HepG2 (cell line): ENCODE data around the gene PDE9A. TPM values are rescaled to one million over a fixed set of nuclear protein-coding genes. Genes with fewer than 3 reads are reported as not detected.

Experiments
- CHD2 ChIP-seq: IDR thresholded peaks from 2 replicates; pipeline ENCODE4 v1.6.1; 2011; ENCODE audit warnings: low read depth, low read length, improper control_type of control experiment
- DNMT1 ChIP-seq: sonication (generic); formaldehyde crosslinking; IDR thresholded peaks from 2 replicates; pipeline ENCODE4 v1.5.1; 2020; ENCODE audit warnings: mild to moderate bottlenecking, missing genetic modification reagents
- FOXA3 ChIP-seq: IDR thresholded peaks from 2 replicates; pipeline ENCODE4 v1.6.1; 2016; ENCODE audit warnings: missing genetic modification reagents, missing compliant biosample characterization
- HCFC1 ChIP-seq: fragments of 150-350 bp; IDR thresholded peaks from 2 replicates; pipeline ENCODE4 v1.6.1; 2014; ENCODE audit warnings: low read depth, low read length
- HHEX ChIP-seq: IDR thresholded peaks from 2 replicates; pipeline ENCODE4 v1.6.1; 2016; ENCODE audit warnings: control low read depth
- MED1 ChIP-seq: sonication (generic); formaldehyde crosslinking; IDR thresholded peaks from 2 replicates; pipeline ENCODE4 v1.4.0; 2020; ENCODE audit warnings: missing genetic modification reagents
- NR2F6 ChIP-seq, 2 experiments: IDR thresholded peaks; 2 replicates each; pipeline ENCODE4 v1.6.1; 2016; ENCODE audit warnings: antibody characterized with exemption in 1 of 2, mild to moderate bottlenecking in 1 of 2
- PHB2 ChIP-seq: fragments of 450-650 bp; IDR thresholded peaks from 2 replicates; pipeline ENCODE4 v1.6.1; 2018; ENCODE audit not compliant: partially characterized antibody
- RBM39 ChIP-seq: fragments of 200-400 bp; formaldehyde crosslinking; IDR thresholded peaks from one replicate; pipeline ENCODE4 v1.6.1; 2018; ENCODE audit warnings: antibody characterized with exemption, mild to moderate bottlenecking, low read depth, low read length; ENCODE audit not compliant: poor library complexity, severe bottlenecking
- REPIN1 ChIP-seq: sonication (generic); formaldehyde crosslinking; IDR thresholded peaks from 2 replicates; pipeline ENCODE4 v1.8.0; 2022; ENCODE audit warnings: missing genetic modification reagents, low read depth, mild to moderate bottlenecking, borderline replicate concordance
- SPEN ChIP-seq: sonication (generic); formaldehyde crosslinking; IDR thresholded peaks from 2 replicates; pipeline ENCODE4 v1.5.1; 2020; ENCODE audit warnings: low read depth, mild to moderate bottlenecking, missing genetic modification reagents
- TSC22D2 ChIP-seq: sonication (generic); formaldehyde crosslinking; IDR thresholded peaks from 2 replicates; pipeline ENCODE4 v1.5.1; 2020; ENCODE audit warnings: missing genetic modification reagents, mild to moderate bottlenecking, borderline replicate concordance
- ZNF136 ChIP-seq: sonication (generic); formaldehyde crosslinking; IDR thresholded peaks from 2 replicates; pipeline ENCODE4 v1.8.1; 2022; ENCODE audit warnings: low read depth, mild to moderate bottlenecking, moderate library complexity, missing genetic modification reagents
- ZNF546 ChIP-seq: sonication (generic); formaldehyde crosslinking; conservative IDR thresholded peaks from 2 replicates; pipeline ENCODE4 v1.8.1; 2023; ENCODE audit warnings: mild to moderate bottlenecking, missing genetic modification reagents
- ZNF724P ChIP-seq: sonication (generic); formaldehyde crosslinking; IDR thresholded peaks from 2 replicates; pipeline ENCODE4 v1.8.0; 2022; ENCODE audit warnings: missing genetic modification reagents, borderline replicate concordance
- ZNF800 ChIP-seq: sonication (generic); formaldehyde crosslinking; IDR thresholded peaks from 2 replicates; pipeline ENCODE4 v1.4.0; 2020; ENCODE audit warnings: missing genetic modification reagents
- polyA plus RNA-seq, 8 experiments: library from polyadenylated mRNA; depleted of rRNA in 3 of 8; stranded (reverse) in 7 of 8; unstranded in 1 of 8; fragments of >200 nt; fragmentation: Illumina TruSeq in 4 of 8; extraction: Trizol in 4 of 8; gene quantifications; 2 replicates each; pipeline versions ENCODE4 v1.2.1 to v1.2.3, GENCODE V29; 2011 to 2016; ENCODE audit warnings: low read depth in 4 of 8, missing spikeins in 1 of 8, mixed read lengths in 1 of 8; ENCODE audit not compliant: insufficient read depth in 1 of 8
- total RNA-seq, 5 experiments: library from RNA; depleted of rRNA; stranded (reverse); fragments of >200 nt; fragmentation: Illumina TruSeq; extraction: Trizol; gene quantifications; 2 replicates each; pipeline ENCODE4 v1.2.3, GENCODE V29; 2016; ENCODE audit warnings: low read depth in 1 of 5
- TF ChIP-seq, protein P1 (sequence below): sonication (generic); formaldehyde crosslinking; IDR thresholded peaks from one replicate; pipeline ENCODE4 v1.5.1; 2020; ENCODE audit warnings: mild to moderate bottlenecking, missing genetic modification reagents; ENCODE audit errors: not compliant biosample characterization
- TF ChIP-seq, protein P2 (sequence below): IDR thresholded peaks from 2 replicates; pipeline ENCODE4 v1.6.1; 2016; ENCODE audit warnings: missing compliant biosample characterization, missing genetic modification reagents, borderline replicate concordance

Gene PDE9A
- total and polyA plus RNA-seq, 2 of the 13 experiments (the other 11 are each of a cell fraction or from before 2014, with no cell fraction given) = 4.6 to 19.7 TPM

DNA sequence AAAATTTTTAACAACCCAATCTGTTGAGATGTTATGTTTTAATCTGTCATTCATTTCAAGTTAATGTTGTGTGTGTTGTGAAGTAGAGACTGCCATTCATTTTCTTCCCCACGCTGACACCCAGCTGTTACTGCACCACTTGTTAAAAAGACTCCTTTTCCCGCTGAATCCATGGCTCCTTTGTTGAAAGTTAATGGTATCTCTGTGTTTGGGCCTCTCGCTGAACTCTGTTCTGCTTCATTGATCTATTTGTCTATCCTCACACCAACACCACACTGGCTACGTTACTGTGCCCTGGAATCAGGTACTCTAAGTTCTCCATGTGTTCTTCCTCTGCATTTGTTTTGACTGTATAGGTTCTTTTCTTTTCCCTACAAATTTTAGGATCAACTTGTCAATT, 58.2 kb downstream of the PDE9A start (continued):
- TF ChIP-seq, protein P1, sequence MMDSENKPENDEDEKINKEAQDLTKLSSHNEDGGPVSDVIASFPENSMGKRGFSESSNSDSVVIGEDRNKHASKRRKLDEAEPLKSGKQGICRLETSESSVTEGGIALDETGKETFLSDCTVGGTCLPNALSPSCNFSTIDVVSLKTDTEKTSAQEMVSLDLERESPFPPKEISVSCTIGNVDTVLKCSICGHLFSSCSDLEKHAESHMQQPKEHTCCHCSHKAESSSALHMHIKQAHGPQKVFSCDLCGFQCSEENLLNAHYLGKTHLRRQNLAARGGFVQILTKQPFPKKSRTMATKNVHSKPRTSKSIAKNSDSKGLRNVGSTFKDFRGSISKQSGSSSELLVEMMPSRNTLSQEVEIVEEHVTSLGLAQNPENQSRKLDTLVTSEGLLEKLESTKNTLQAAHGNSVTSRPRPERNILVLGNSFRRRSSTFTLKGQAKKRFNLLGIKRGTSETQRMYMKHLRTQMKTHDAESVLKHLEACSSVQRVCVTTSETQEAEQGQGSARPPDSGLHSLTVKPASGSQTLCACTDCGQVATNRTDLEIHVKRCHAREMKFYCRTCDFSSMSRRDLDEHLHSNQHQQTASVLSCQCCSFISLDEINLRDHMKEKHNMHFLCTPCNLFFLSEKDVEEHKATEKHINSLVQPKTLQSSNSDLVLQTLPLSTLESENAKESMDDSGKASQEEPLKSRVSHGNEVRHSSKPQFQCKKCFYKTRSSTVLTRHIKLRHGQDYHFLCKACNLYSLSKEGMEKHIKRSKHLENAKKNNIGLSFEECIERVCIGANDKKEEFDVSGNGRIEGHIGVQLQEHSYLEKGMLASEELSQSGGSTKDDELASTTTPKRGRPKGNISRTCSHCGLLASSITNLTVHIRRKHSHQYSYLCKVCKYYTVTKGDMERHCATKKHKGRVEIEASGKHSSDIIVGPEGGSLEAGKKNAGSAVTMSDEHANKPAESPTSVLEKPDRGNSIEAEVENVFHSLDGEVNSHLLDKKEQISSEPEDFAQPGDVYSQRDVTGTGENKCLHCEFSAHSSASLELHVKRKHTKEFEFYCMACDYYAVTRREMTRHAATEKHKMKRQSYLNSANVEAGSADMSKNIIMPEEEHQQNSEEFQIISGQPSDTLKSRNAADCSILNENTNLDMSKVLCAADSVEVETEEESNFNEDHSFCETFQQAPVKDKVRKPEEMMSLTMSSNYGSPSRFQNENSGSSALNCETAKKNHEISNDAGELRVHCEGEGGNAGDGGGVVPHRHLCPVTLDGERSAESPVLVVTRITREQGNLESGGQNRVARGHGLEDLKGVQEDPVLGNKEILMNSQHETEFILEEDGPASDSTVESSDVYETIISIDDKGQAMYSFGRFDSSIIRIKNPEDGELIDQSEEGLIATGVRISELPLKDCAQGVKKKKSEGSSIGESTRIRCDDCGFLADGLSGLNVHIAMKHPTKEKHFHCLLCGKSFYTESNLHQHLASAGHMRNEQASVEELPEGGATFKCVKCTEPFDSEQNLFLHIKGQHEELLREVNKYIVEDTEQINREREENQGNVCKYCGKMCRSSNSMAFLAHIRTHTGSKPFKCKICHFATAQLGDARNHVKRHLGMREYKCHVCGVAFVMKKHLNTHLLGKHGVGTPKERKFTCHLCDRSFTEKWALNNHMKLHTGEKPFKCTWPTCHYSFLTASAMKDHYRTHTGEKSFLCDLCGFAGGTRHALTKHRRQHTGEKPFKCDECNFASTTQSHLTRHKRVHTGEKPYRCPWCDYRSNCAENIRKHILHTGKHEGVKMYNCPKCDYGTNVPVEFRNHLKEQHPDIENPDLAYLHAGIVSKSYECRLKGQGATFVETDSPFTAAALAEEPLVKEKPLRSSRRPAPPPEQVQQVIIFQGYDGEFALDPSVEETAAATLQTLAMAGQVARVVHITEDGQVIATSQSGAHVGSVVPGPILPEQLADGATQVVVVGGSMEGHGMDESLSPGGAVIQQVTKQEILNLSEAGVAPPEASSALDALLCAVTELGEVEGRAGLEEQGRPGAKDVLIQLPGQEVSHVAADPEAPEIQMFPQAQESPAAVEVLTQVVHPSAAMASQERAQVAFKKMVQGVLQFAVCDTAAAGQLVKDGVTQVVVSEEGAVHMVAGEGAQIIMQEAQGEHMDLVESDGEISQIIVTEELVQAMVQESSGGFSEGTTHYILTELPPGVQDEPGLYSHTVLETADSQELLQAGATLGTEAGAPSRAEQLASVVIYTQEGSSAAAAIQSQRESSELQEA = no peak
- no peak for TF ChIP-seq PHB2
- TF ChIP-seq TSC22D2 (CRISPR knock-in tag) = no peak
- TF ChIP-seq ZNF546 = no peak
- TF ChIP-seq, protein P2, sequence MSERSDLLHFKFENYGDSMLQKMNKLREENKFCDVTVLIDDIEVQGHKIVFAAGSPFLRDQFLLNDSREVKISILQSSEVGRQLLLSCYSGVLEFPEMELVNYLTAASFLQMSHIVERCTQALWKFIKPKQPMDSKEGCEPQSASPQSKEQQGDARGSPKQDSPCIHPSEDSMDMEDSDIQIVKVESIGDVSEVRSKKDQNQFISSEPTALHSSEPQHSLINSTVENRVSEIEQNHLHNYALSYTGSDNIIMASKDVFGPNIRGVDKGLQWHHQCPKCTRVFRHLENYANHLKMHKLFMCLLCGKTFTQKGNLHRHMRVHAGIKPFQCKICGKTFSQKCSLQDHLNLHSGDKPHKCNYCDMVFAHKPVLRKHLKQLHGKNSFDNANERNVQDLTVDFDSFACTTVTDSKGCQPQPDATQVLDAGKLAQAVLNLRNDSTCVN (CRISPR knock-in tag) = no peak
- no peak for TF ChIP-seq HCFC1
- no peak for TF ChIP-seq DNMT1 (CRISPR knock-in tag)
- TF ChIP-seq RBM39 = no peak
- TF ChIP-seq SPEN = no peak
- peak; percentile 85 for TF ChIP-seq FOXA3 (CRISPR knock-in tag)
- no peak for TF ChIP-seq REPIN1 (CRISPR knock-in tag)
- TF ChIP-seq MED1 (CRISPR knock-in tag) = peak; percentile 90
- peak; percentile 54; the same call in 1 of the 2 replicates for TF ChIP-seq ZNF800
- no peak for TF ChIP-seq ZNF724P
- no peak for TF ChIP-seq CHD2
- TF ChIP-seq HHEX (CRISPR knock-in tag) = no peak
- TF ChIP-seq ZNF136 (CRISPR knock-in tag) = no peak
- peak; percentile 62 for TF ChIP-seq NR2F6 (IDR thresholded peaks at IDR 0.05)
- TF ChIP-seq NR2F6 (CRISPR knock-in tag; IDR thresholded peaks at IDR 0.05) = peak; percentile 62; the same call in 1 of the 2 replicates
